ENCODE data around the gene CD34. TPM values are rescaled to one million over a fixed set of nuclear protein-coding genes. Genes with fewer than 3 reads are reported as not detected.

The CD34 gene
- total RNA-seq, 1 donor from 2014 or later: not detected

DNA sequence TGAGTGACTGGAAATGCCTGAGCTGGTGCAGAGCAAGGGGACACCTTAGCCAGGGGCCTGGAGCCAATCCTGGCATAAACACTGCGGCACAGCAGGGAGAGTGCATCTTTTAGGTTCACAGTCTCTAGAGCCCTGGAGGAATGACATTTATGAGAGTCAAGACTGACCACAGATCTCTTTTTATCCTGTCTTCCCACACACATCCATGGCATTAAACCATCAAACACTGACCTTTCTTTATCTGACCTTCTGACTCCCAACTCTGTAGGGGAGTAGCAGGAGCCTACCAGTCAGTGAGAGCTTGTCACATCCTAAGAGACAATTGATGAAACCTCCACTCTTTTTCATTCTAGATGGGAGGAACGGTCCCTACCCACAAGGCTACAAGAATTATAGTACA, 7.9 kb downstream of the CD34 start:
- H3K27me3 ChIP-seq (ENCODE audit: control insufficient read depth, insufficient read depth, low read length): no peaks in the 10 kb centered on the region
- H3K36me3 ChIP-seq (ENCODE audit: control insufficient read depth, insufficient read depth, low read length): no peaks in the 10 kb centered on the region
- no peak for FAIRE-seq
- no peak for TF ChIP-seq CTCF (IDR thresholded peaks at IDR 0.05; ENCODE audit: insufficient read depth, low read length, severe bottlenecking)
- DNase-seq (ENCODE audit: low read depth): no peak
- H3K4me3 ChIP-seq (ENCODE audit: low read depth, low read length): no peak overlapping the region

GRCh38 chr1:207902566-207902965, 8.4 kb downstream of the CD34 start:
- DNase-seq (ENCODE audit: low read depth) (no peak), FAIRE-seq (no peak)
- H3K4me3 ChIP-seq (ENCODE audit: low read depth, low read length): no peak overlapping the region
- no peaks in the 10 kb centered on the region for H3K27me3 ChIP-seq (ENCODE audit: control insufficient read depth, insufficient read depth, low read length)
- TF ChIP-seq CTCF (IDR thresholded peaks at IDR 0.05; ENCODE audit: insufficient read depth, low read length, severe bottlenecking): no peak
- H3K36me3 ChIP-seq (ENCODE audit: control insufficient read depth, insufficient read depth, low read length): no peaks in the 10 kb centered on the region

GRCh38 chr1:207901041-207901653, 9.8 kb downstream of the CD34 start:
- no peak for TF ChIP-seq CTCF (IDR thresholded peaks at IDR 0.05; ENCODE audit: insufficient read depth, low read length, severe bottlenecking)
- no peak for DNase-seq (ENCODE audit: low read depth)
- Histone ChIP-seq H3K36me3 (ENCODE audit: control insufficient read depth, insufficient read depth, low read length) (no peaks in the 10 kb centered on the region), H3K27me3 (ENCODE audit: control insufficient read depth, insufficient read depth, low read length) (no peaks in the 10 kb centered on the region), H3K4me3 (ENCODE audit: low read depth, low read length) (no peak overlapping the region)
- no peak for FAIRE-seq

GRCh38 chr1:207898836-207899235, 12.1 kb downstream of the CD34 start:
- H3K27me3 ChIP-seq (ENCODE audit: control insufficient read depth, insufficient read depth, low read length): no peaks in the 10 kb centered on the region
- no peak overlapping the region for H3K4me3 ChIP-seq (ENCODE audit: low read depth, low read length)
- no peak for TF ChIP-seq CTCF (IDR thresholded peaks at IDR 0.05; ENCODE audit: insufficient read depth, low read length, severe bottlenecking)
- DNase-seq (ENCODE audit: low read depth) (no peak), FAIRE-seq (no peak)
- H3K36me3 ChIP-seq (ENCODE audit: control insufficient read depth, insufficient read depth, low read length): no peaks in the 10 kb centered on the region

DNA sequence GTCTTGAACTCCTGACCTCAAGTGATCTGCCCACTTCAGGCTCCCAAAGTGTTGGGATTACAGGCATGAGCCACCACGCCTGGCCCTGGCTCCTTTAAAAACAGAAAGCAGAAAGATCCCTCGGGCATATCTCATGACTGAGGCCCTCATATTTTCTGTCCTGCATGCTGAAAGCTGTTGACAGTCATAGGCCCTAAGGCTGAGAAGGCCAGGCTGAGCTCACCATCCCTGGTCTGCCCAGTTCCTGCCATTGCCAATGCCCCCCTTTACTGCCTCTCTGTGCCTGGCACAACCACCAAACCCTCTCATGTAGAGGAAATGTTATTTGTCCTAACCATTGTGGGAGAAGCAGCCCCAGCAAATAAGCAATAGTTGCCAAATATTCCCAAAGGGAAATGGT, 12.7 kb downstream of the CD34 start:
- H3K4me3 ChIP-seq (ENCODE audit: low read depth, low read length): no peak overlapping the region
- H3K27me3 ChIP-seq (ENCODE audit: control insufficient read depth, insufficient read depth, low read length): no peaks in the 10 kb centered on the region
- DNase-seq (ENCODE audit: low read depth) (no peak), FAIRE-seq (no peak)
- H3K36me3 ChIP-seq (ENCODE audit: control insufficient read depth, insufficient read depth, low read length): no peaks in the 10 kb centered on the region
- no peak for TF ChIP-seq CTCF (IDR thresholded peaks at IDR 0.05; ENCODE audit: insufficient read depth, low read length, severe bottlenecking)

GRCh38 chr1:207897188-207897587, 13.7 kb downstream of the CD34 start:
- TF ChIP-seq CTCF (IDR thresholded peaks at IDR 0.05; ENCODE audit: insufficient read depth, low read length, severe bottlenecking): no peak
- H3K4me3 ChIP-seq (ENCODE audit: low read depth, low read length): no peak overlapping the region
- no peak for FAIRE-seq
- no peaks in the 10 kb centered on the region for H3K27me3 ChIP-seq (ENCODE audit: control insufficient read depth, insufficient read depth, low read length)
- no peak for DNase-seq (ENCODE audit: low read depth)
- H3K36me3 ChIP-seq (ENCODE audit: control insufficient read depth, insufficient read depth, low read length): no peaks in the 10 kb centered on the region

Measured in bronchial epithelial cell (primary cell).